ENCODE results near the gene TUBB.
A peak's percentile ranks its signal among the peaks of the same experiment; 100 is the strongest.
"Not testable (repeated sequence)": the region's sequence is repeated elsewhere in the genome, so short reads cannot be mapped to it uniquely, and the experiment has no call there.

The TUBB gene

GRCh38 chr6:30763155-30763617 lies 43.0 kb downstream of the TUBB start:
- no peak for DNase-seq

GRCh38 chr6:30763618-30764489 lies 43.7 kb downstream of the TUBB start:
- DNase-seq: no peak

- not testable (repeated sequence) for DNase-seq
Measured at GRCh38 chr6:30764490-30765043, 44.4 kb downstream of the TUBB start.

GRCh38 chr6:30765495-30765894 lies 45.3 kb downstream of the TUBB start:
- DNase-seq: not testable (repeated sequence)

GRCh38 chr6:30766461-30767157 lies 46.5 kb downstream of the TUBB start:
- DNase-seq: no peak

- DNase-seq: peak in 1 of 5 donors; percentile 62
Measured at GRCh38 chr6:30767158-30767943, 47.2 kb downstream of the TUBB start.

- no peak for DNase-seq
Measured at GRCh38 chr6:30767944-30768301, 47.8 kb downstream of the TUBB start.

GRCh38 chr6:30768634-30769087 lies 48.5 kb downstream of the TUBB start:
- no peak for DNase-seq

- DNase-seq: peak; percentile 9 to 80 (median 27)
Measured at GRCh38 chr6:30769088-30769852, 49.1 kb downstream of the TUBB start.

- peak in 1 of 5 donors; percentile 69 for DNase-seq
Measured at GRCh38 chr6:30769853-30770524, 49.8 kb downstream of the TUBB start.

- no peak for DNase-seq
Measured at GRCh38 chr6:30770592-30770991, 50.4 kb downstream of the TUBB start.

- no peak for DNase-seq
Measured at GRCh38 chr6:30774701-30775100, 54.5 kb downstream of the TUBB start.
